Lung (tissue), 12 donors: ENCODE results near the gene PDGFRA. TPM values are rescaled to one million over a fixed set of nuclear protein-coding genes. Genes with fewer than 3 reads are reported as not detected.

Experiments
- ATAC-seq: fragments of 200-7000 bp; cut with Tn5 transposase; one replicate; pipeline ENCODE4 v1.9.1; 2020; ENCODE audit warnings: moderate number of reproducible peaks; ENCODE audit not compliant: insufficient read depth, low FRiP score
- DNase-seq, 3 donors: peaks; one replicate each; pipeline ENCODE4 v3.0.0-alpha.2; 2013 to 2017
- H3K27ac ChIP-seq, 2 donors: one replicate each; pipeline ENCODE4 v1.5.1; 2013; ENCODE audit warnings: mild to moderate bottlenecking in 2 of 2, moderate library complexity in 2 of 2, control low read depth in 1 of 2, inconsistent platforms in 1 of 2, low read depth in 1 of 2, low read length in 1 of 2
- H3K27me3 ChIP-seq, 3 donors: one replicate each; pipeline ENCODE4 v1.5.1; 2013; ENCODE audit warnings: low read length in 2 of 3; ENCODE audit not compliant: control insufficient read depth in 3 of 3, insufficient read depth in 3 of 3
- H3K36me3 ChIP-seq, 4 donors: one replicate each; pipeline ENCODE4 v1.5.1; 2013; ENCODE audit warnings: low read length in 4 of 4, mild to moderate bottlenecking in 1 of 4, moderate library complexity in 1 of 4; ENCODE audit not compliant: control insufficient read depth in 4 of 4, insufficient read depth in 4 of 4
- H3K4me1 ChIP-seq, 5 donors: one replicate each; pipeline ENCODE4 v1.5.1; 2013; ENCODE audit warnings: low read length in 5 of 5, mild to moderate bottlenecking in 2 of 5, moderate library complexity in 1 of 5; ENCODE audit not compliant: control insufficient read depth in 5 of 5, insufficient read depth in 5 of 5
- H3K4me3 ChIP-seq: one replicate; pipeline ENCODE4 v1.5.1; 2013; ENCODE audit warnings: mild to moderate bottlenecking, control low read depth, moderate library complexity
- H3K9ac ChIP-seq, 2 donors: one replicate each; pipeline ENCODE4 v1.5.1; 2013; ENCODE audit warnings: low read length in 2 of 2, control low read depth in 1 of 2; ENCODE audit not compliant: insufficient read depth in 1 of 2
- H3K9me3 ChIP-seq, 4 donors: one replicate each; pipeline ENCODE4 v1.5.1; 2013; ENCODE audit warnings: low read length in 3 of 4, mild to moderate bottlenecking in 1 of 4, moderate library complexity in 1 of 4; ENCODE audit not compliant: control insufficient read depth in 4 of 4, insufficient read depth in 3 of 4
- CTCF ChIP-seq: IDR thresholded peaks from 2 replicates; pipeline ENCODE4 v1.5.1; 2012; ENCODE audit warnings: mild to moderate bottlenecking; ENCODE audit errors: control extremely low read depth, extremely low read depth
- WGBS, 2 donors: extraction: QIAGEN DNeasy Blood & Tissue Kit; methylation state at CpG; one replicate each; pipeline ENCODE4 v1.1.7; 2013; 5-methylcytosine and 5-hydroxymethylcytosine counted together
- polyA plus RNA-seq, 2 donors: library from polyadenylated mRNA; stranded (reverse); fragments of 200-250 nt; gene quantifications; one replicate each; pipeline ENCODE4 v1.2.1, GENCODE V29; 2013
- total RNA-seq, 2 donors: library from RNA; depleted of rRNA in 1 of 2; stranded (reverse); fragments of >200 nt in 1 of 2; gene quantifications; one replicate each; pipeline ENCODE4 v1.2.1, GENCODE V29; 2014 to 2021
- donor health status: control.
- donor health status: control.
- donor health status: Bipolar disorder and iron deficiency.
- donor health status: healthy.
- donor health status: DM: yes; HTN: yes; CAD: no.

Gene PDGFRA
- total and polyA plus RNA-seq, 4 donors = 8.1 to 151 (median 65.6) TPM

- Histone ChIP-seq H3K36me3 (no peaks in the 10 kb centered on the region), H3K9me3 (no peaks in the 10 kb centered on the region), H3K27ac (no peak overlapping the region), H3K4me1 (peaks cover 0 to 10% (median 4%) of the 10 kb centered on the region in 5 donors), H3K4me3 (no peak overlapping the region), H3K9ac (no peak overlapping the region), H3K27me3 (peaks cover 0 to 26% (median 0%) of the 10 kb centered on the region in 3 donors)
- WGBS, 2 donors = 1% methylated on average over 23 of the region's 23 CpGs
- peak; percentile 85 for ATAC-seq
- DNase-seq = peak; percentile 92 to 97 (median 96)
- peak; percentile 72 for TF ChIP-seq CTCF
These were observed 11.2 kb upstream of the PDGFRA start for GRCh38 chr4:54217642-54218495.

- ATAC-seq = no peak
These were observed 10.4 kb upstream of the PDGFRA start for GRCh38 chr4:54218736-54219135.

GRCh38 chr4:54224996-54225597 lies 4.0 kb upstream of the PDGFRA start:
- Histone ChIP-seq H3K9me3 (peaks cover 0 to 3% (median 0%) of the 10 kb centered on the region in 4 donors), H3K4me1 (peaks cover 0 to 30% (median 0%) of the 10 kb centered on the region in 5 donors), H3K27ac (no peak overlapping the region), H3K4me3 (no peak overlapping the region), H3K27me3 (peaks cover 0 to 69% (median 7%) of the 10 kb centered on the region in 3 donors), H3K9ac (peak overlapping the region in 1 of 2 donors; percentile 97), H3K36me3 (no peaks in the 10 kb centered on the region)
- WGBS, 2 donors = 32 to 37% methylated on average over 6 of the region's 6 CpGs
- no peak for TF ChIP-seq CTCF
- peak; percentile 79 to 93 (median 91) for DNase-seq
- ATAC-seq = no peak

More at GRCh38 chr4:54218736-54219135, 10.4 kb upstream of the PDGFRA start:
- Histone ChIP-seq H3K4me3 (no peak overlapping the region), H3K4me1 (peaks cover 0 to 10% (median 4%) of the 10 kb centered on the region in 5 donors), H3K36me3 (no peaks in the 10 kb centered on the region), H3K27ac (no peak overlapping the region), H3K27me3 (peaks cover 0 to 29% (median 0%) of the 10 kb centered on the region in 3 donors), H3K9ac (no peak overlapping the region), H3K9me3 (no peaks in the 10 kb centered on the region)
- TF ChIP-seq CTCF = no peak
- no peak for DNase-seq
- WGBS, 2 donors = 69 to 84% methylated on average over 6 of the region's 6 CpGs
